ENCODE results near the gene GALNT9.

DNA sequence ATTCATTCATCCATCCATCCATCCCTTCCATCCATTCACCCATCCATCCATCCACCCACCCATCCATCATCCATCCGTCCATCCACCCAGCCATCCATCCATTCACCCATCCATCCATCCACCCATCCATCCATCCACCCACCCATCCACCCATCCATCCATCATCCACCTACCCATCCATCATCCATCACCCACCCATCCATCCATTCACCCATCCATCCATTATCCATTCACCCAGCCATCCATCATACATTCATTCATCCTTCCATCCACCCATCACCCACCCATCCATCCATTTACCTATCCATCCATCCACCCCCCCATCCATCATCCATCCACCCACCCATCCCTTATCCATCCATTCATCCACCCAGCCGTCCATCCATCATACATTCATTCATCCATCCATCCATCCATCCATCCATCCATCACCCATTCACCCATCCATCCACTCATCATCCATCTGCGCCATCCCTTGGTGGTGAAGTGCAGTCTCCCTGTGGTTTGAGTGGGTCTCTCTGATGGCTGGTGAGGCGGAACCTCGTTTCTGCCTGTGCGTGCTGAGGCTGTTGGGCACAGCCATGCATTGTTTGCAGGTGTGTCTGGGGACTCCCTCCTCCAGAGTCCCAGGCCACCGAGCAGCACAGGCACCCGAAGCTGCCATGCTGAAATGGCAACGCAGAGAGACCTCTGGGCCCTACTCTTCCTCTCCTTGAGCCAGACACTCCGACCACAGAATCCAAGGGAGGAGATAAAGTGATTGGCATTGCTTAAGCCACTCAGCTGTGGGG lies 162.4 kb downstream of the GALNT9 start:
- TF ChIP-seq CTCF (IDR thresholded peaks at IDR 0.05; ENCODE audit: low read depth, low read length) (no peak), EZH2phosphoT487 (IDR thresholded peaks at IDR 0.05; ENCODE audit: low read depth) (no peak)

Data from OCI-LY3 (cell line).